HT-29 (cell line): ENCODE measurements around the gene TP63. TPM values are rescaled to one million over a fixed set of nuclear protein-coding genes. Genes with fewer than 3 reads are reported as not detected.
A peak's percentile ranks its signal among the peaks of the same experiment; 100 is the strongest.
"Not testable (repeated sequence)": the region's sequence is repeated elsewhere in the genome, so short reads cannot be mapped to it uniquely, and the experiment has no call there.

Source experiments
- DNase-seq: peaks from one replicate; pipeline ENCODE4 v3.0.0-alpha.2; 2015; ENCODE audit warnings: low spot score
- total RNA-seq: library from RNA; depleted of rRNA; stranded (reverse); fragments of >200 nt; shearing (Covaris generic); gene quantifications from 2 replicates; pipeline ENCODE4 v1.2.3, GENCODE V29; 2014

Gene TP63
- total RNA-seq, 1 experiment from 2014 or later, result not detected

GRCh38 chr3:189721873-189722665 is 90.9 kb downstream of the TP63 start:
- DNase-seq, result peak; percentile 47

GRCh38 chr3:189724356-189724755 is 93.2 kb downstream of the TP63 start:
- no peak for DNase-seq

GRCh38 chr3:189726277-189726676 is 95.1 kb downstream of the TP63 start:
- no peak for DNase-seq

- DNase-seq, result no peak
These were observed 96.0 kb downstream of the TP63 start for GRCh38 chr3:189727158-189727557.

- DNase-seq, result no peak
These were observed 96.7 kb downstream of the TP63 start for GRCh38 chr3:189727898-189728297.

GRCh38 chr3:189728915-189729314 is 97.7 kb downstream of the TP63 start:
- DNase-seq, result no peak

DNA sequence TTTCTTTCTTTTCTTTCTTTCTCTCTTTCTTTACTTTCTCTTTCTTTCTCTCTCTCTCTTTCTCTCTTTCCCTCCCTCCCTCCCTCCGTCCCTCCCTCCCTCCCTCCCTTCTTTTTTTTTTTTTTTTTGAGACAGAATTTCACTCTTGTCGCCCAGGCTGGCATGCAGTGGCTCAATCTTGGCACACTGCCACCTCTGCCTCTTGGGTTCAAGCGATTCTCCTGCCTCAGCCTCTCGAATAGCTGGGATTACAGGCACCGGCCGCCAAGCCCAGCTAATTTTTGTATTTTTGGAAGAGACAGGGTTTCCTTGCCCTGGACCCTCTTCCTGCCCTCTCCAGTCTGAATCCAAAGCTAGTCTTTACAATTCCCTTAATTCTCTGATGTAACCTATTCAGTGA is 102.9 kb downstream of the TP63 start:
- DNase-seq, result no peak

DNA sequence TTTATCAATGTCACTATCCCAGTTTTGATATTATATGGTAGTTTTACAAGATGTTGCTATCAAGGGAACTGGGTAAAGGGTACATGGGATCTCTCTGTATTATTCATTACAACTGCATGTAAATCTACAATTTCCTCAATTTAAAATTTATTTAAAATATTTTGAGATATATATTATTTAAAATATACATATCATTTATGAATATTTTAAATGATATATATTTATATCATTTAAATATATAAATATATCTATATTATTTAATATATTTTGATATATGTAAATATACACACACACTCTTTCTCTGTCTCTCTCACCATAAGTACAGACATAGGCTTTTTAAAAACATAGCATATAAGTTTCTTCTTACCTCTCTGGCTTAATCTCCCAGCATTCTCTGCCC is 104.7 kb downstream of the TP63 start:
- no peak for DNase-seq

DNA sequence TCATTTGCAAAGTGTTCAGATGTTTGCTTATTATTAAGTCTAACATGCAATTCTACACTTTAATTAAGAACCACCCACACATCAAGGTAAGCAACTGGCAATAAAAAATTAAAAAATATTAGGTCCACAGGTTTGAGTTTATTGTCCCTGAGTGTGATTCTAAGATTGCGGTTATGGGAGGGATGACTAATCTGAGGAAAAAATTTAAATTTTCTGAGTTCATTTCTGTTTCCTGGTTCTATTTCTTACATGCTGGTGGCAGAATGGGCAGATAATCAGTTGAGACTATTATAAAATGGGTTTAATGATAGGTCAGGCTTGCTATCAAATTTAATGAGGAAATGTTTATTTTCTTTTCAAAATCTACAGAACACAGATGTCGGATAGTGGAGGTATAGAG is 105.9 kb downstream of the TP63 start:
- no peak for DNase-seq

DNA sequence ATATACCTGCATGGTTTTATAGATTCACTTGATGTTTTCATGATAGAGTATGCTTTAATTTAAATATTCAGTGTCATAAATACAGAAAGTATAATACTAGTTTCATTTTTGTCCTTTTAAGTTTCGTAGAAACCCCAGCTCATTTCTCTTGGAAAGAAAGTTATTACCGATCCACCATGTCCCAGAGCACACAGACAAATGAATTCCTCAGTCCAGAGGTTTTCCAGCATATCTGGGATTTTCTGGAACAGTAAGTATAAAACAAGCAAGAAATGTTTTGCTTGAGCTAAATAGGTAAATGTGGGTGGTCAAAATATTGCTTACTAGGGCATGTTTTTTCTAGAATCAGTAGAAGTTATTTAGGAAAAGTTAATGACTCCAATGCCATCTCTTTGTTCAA is 106.4 kb downstream of the TP63 start:
- no peak for DNase-seq

DNA sequence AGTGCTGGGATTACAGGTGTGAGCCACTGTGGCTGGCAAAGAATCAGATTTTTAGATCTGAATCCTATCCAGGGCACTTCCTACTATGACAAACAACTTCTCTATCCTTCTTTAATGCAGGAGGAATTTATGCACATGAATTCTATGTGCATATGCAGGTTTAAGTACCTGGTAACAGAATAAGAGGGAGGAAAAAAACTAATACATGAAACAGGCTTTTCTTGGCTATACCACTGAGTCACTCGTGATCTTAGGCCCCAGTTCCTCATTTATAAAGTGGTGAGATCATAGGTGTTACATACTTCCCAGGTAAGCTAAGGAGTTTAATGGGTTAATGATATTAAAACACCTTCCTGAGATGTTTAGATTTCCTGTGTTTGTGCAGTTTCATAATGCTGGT is 108.2 kb downstream of the TP63 start:
- DNase-seq, result no peak

GRCh38 chr3:189740156-189740555 is 109.0 kb downstream of the TP63 start:
- DNase-seq, result no peak

- no peak for DNase-seq
These were observed 113.0 kb downstream of the TP63 start for GRCh38 chr3:189744235-189744634.

DNA sequence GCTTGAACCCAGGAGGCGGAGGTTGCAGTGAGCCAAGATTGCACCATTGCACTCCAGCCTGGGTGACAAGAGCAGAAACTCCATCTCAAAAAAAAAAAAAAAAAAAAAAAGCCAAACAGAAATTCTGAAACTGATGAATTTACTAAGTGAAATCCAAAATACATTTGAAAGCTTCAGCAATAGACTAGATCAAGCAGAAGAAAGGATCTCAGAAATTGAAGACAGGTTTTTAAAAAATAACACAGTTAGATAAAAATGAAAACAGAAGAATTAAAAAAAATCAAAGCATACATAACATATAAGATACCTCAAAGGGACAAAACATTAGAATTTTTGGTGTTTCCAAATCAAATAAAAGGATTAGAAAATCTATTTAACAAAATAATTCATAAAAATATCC is 114.4 kb downstream of the TP63 start:
- no peak for DNase-seq

DNA sequence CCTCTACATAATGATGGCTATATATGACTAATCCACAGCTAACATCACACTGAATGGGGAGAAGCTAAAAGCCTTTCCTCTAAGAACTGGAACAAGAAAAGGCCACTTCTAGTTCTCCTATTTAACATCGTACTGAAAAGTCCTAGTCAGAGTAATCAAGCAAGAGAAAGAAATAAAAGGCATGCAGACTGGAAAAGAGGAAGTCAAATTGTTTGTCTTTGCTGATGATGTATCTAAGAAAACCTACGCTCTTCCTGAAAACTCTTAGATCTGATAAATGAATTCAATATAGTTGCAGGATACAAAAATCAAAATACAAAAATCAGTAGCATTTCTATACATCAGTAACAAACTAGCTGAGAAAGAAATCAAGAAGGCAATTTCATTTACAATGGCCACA is 116.9 kb downstream of the TP63 start:
- DNase-seq, result no peak

DNA sequence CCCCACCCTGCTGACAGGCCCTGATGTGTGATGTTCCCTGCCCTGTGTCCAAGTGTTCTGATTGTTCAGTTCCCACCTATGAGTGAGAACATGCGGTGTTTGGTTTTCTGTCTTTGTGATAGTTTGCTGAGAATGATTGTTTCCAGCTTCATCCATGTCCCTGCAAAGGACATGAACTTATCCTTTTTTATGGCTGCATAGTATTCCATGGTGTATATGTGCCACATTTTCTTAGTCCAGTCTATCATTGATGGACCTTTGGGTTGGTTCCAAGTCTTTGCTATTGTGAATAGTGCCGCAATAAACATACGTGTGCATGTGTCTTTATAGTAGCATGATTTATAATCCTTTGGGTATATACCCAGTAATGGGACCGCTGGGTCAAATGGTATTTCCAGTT is 119.8 kb downstream of the TP63 start:
- not testable (repeated sequence) for DNase-seq

DNA sequence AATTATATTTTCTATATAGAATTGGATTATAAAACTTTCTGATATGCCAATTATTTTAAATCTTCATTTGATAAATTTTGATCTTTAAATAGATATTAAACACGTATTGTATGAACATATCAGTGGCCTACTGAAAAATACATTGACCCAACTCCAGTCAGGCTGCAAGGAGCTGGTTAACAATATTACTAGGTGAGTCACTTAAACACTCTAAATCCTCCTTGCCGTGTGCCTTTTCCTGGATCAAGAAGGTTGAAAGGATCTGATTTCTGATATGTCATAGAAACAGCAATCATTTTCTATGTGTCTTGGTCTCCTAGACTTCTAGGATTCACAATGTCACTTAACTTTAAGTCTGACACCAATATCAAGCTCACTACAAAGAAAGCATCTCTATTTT is 123.2 kb downstream of the TP63 start:
- DNase-seq, result no peak

- no peak for DNase-seq
These were observed 125.4 kb downstream of the TP63 start for GRCh38 chr3:189756582-189757078.

DNA sequence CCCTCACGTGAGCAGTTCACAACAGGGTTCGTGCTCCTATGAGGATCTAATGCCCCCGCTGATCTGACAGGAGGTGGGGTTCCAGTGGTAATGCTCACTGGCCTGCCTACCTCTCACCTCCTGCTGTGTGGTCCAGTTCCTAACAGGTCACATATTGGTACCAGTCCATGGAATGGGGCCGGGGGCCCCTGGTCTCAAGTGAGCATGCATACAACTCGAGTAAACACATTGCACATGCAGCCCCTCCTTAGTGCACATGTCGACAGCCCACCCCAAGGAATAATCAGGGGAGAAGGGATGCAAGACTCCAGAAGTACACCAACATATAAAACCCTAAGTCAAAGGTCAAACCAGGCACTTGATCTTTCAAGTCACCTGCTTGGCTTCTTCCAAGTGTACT is 127.0 kb downstream of the TP63 start:
- no peak for DNase-seq

DNA sequence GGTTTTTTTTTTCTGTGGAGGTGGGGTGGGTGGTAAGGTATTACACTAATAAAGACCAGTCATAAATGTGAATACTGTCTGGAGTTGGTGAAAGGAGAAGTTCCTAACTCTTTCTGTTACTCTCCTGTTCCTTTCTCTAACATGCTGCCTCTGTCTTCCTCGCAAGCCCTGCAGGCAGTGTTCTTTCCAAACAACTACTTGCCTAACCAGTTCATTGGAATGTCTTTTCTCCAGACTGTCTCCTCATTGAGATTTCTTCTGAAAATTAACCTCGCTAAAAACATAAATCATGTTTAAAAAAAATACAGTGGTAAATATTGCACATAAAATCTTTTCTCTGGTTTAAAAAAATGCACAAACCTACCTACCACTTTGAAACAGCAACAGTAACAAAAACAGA is 135.2 kb downstream of the TP63 start:
- peak; percentile 55 for DNase-seq

- DNase-seq, result no peak
These were observed 140.8 kb downstream of the TP63 start for GRCh38 chr3:189771842-189772450.

DNA sequence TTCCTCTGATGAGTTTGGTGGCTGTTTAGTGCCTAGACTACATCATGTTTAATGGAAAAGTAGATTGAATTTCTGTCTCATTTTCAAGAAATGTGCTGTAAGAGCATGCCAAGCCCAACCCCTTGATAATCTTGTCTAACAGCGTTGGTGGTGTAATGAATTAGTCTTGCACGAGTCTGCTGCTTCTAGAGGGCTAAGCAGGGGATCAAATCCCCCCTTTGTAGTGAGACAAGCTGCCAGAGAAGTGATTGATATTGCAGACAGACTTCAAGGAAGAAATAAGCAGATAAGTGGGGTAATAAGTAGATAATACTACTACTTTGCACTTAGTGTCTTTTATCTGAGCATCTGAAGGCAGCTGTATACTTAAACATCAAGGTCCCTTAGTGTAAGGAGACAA is 141.4 kb downstream of the TP63 start:
- no peak for DNase-seq

- peak; percentile 63 for DNase-seq
These were observed 141.9 kb downstream of the TP63 start for GRCh38 chr3:189773056-189773455.
